K562 (cell line): ENCODE measurements around the gene ALDH3B2. TPM values are rescaled to one million over a fixed set of nuclear protein-coding genes. Genes with fewer than 3 reads are reported as not detected.
A peak's percentile ranks its signal among the peaks of the same experiment; 100 is the strongest.

Source experiments
- GATAD2A ChIP-seq: fragments of 450-650 bp; IDR thresholded peaks from 2 replicates; pipeline ENCODE4 v1.6.1; 2017
- KDM4B ChIP-seq, 2 experiments: fragments of 450-650 bp in 1 of 2; sonication (generic) in 1 of 2; IDR thresholded peaks; 2 replicates each; pipeline ENCODE4 v1.6.1; 2016 to 2017; ENCODE audit warnings: borderline replicate concordance in 2 of 2, antibody characterized with exemption in 1 of 2, low read depth in 1 of 2, mild to moderate bottlenecking in 1 of 2
- PHF20 ChIP-seq: fragments of 450-650 bp; IDR thresholded peaks from 2 replicates; pipeline ENCODE4 v1.6.1; 2018; ENCODE audit not compliant: partially characterized antibody
- SUPT5H ChIP-seq: fragments of 450-650 bp; IDR thresholded peaks from 2 replicates; pipeline ENCODE4 v1.6.1; 2016
- ZNF584 ChIP-seq: fragments of 200-800 bp; sonication (Bioruptor generic); IDR thresholded peaks from 2 replicates; pipeline ENCODE4 v1.6.1; 2016; ENCODE audit warnings: low read depth, mild to moderate bottlenecking, missing genetic modification characterization, missing compliant biosample characterization
- polyA plus RNA-seq, 8 experiments: library from polyadenylated mRNA; depleted of rRNA in 4 of 8; stranded (reverse) in 5 of 8; unstranded in 3 of 8; fragments of >200 nt; fragmentation: Nextera tagmentation in 2 of 8; fragmentation: Illumina TruSeq in 1 of 8; extraction: Ambion mirVana in 2 of 8; extraction: Trizol in 1 of 8; gene quantifications; 2 replicates each; pipeline versions ENCODE4 v1.2.1 to v1.2.3, GENCODE V29; 2011 to 2014; ENCODE audit warnings: inconsistent platforms in 1 of 8, missing spikeins in 1 of 8
- total RNA-seq, 7 experiments: library from RNA; depleted of rRNA in 6 of 7; stranded (reverse); fragments of >200 nt in 6 of 7; fragmentation: Illumina TruSeq in 2 of 7; extraction: Trizol in 2 of 7; gene quantifications; 2 replicates each; pipeline versions ENCODE4 v1.2.1 to v1.2.3, GENCODE V29; 2011 to 2021; ENCODE audit warnings: low replicate concordance in 1 of 7
- TF ChIP-seq, protein P1 (sequence below), 3 experiments: IDR thresholded peaks in 2 of 3; conservative IDR thresholded peaks in 1 of 3; 2 replicates each; pipeline ENCODE4 v1.5.1; 2011 to 2012; ENCODE audit warnings: low read length in 3 of 3, mild to moderate bottlenecking in 3 of 3, control low read depth in 2 of 3, improper control_type of control experiment in 1 of 3, inconsistent platforms in 1 of 3, low read depth in 1 of 3, mixed read lengths in 1 of 3, moderate library complexity in 1 of 3; ENCODE audit not compliant: insufficient read depth in 2 of 3
- TF ChIP-seq, protein P2 (sequence below): IDR thresholded peaks from 3 replicates; pipeline ENCODE4 v1.6.1; 2011; ENCODE audit warnings: borderline replicate concordance, mild to moderate bottlenecking, moderate library complexity; ENCODE audit not compliant: insufficient read length; ENCODE audit errors: extremely low read depth
- TF ChIP-seq, protein P3 (sequence below), 2 experiments: fragments of 450-650 bp; IDR thresholded peaks; 2 replicates each; pipeline ENCODE4 v1.6.1; 2018; ENCODE audit warnings: mild to moderate bottlenecking in 2 of 2, low read depth in 1 of 2; ENCODE audit not compliant: partially characterized antibody in 2 of 2
- TF ChIP-seq, protein P4 (sequence below), 3 experiments: fragments of 200-800 bp in 1 of 3; fragments of 250-450 bp in 1 of 3; fragments of 450-650 bp in 1 of 3; sonication (Bioruptor Pico) in 1 of 3; sonication (Bioruptor generic) in 1 of 3; formaldehyde crosslinking in 1 of 3; IDR thresholded peaks; 2 replicates each; pipeline versions ENCODE4 v1.6.1 to v1.8.0; 2016 to 2022; ENCODE audit warnings: mild to moderate bottlenecking in 2 of 3, missing genetic modification characterization in 2 of 3, missing compliant biosample characterization in 1 of 3, moderate library complexity in 1 of 3
- TF ChIP-seq, protein P5 (sequence below): fragments of 200-800 bp; sonication (Bioruptor generic); IDR thresholded peaks from 2 replicates; pipeline ENCODE4 v1.6.1; 2017; ENCODE audit warnings: missing genetic modification characterization, missing compliant biosample characterization
- TF ChIP-seq, protein P6 (sequence below), 2 experiments: fragments of 450-650 bp; IDR thresholded peaks; 2 replicates each; pipeline ENCODE4 v1.6.1; 2016

ALDH3B2 gene
- total and polyA plus RNA-seq, 9 of the 15 experiments (the other 6 are each of a cell fraction or from before 2014, with no cell fraction given), result not detected

DNA sequence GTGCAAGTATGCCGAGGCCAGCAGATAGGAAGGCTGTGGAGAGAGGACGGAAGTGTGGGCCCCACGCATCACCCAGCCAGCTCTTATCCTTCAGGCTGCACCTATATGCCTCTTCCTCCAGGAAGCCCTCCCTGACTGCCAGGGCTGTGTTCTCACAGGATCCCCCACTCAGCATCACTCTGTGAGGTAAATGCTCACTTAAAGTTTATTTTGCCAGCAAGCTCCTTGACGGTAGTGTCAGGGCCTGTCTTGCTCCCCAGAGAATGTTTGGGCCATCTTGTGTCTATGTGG is 39.2 kb downstream of the ALDH3B2 start (continued):
- TF ChIP-seq, protein P1, sequence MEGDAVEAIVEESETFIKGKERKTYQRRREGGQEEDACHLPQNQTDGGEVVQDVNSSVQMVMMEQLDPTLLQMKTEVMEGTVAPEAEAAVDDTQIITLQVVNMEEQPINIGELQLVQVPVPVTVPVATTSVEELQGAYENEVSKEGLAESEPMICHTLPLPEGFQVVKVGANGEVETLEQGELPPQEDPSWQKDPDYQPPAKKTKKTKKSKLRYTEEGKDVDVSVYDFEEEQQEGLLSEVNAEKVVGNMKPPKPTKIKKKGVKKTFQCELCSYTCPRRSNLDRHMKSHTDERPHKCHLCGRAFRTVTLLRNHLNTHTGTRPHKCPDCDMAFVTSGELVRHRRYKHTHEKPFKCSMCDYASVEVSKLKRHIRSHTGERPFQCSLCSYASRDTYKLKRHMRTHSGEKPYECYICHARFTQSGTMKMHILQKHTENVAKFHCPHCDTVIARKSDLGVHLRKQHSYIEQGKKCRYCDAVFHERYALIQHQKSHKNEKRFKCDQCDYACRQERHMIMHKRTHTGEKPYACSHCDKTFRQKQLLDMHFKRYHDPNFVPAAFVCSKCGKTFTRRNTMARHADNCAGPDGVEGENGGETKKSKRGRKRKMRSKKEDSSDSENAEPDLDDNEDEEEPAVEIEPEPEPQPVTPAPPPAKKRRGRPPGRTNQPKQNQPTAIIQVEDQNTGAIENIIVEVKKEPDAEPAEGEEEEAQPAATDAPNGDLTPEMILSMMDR (IDR thresholded peaks at IDR 0.05 in 2 of 3, conservative IDR thresholded peaks at IDR 0.05 in 1 of 3; ENCODE audit: insufficient read depth in 2 of 3, low read depth in 1 of 3, low read length in 3 of 3), result no peak
- TF ChIP-seq, protein P2, sequence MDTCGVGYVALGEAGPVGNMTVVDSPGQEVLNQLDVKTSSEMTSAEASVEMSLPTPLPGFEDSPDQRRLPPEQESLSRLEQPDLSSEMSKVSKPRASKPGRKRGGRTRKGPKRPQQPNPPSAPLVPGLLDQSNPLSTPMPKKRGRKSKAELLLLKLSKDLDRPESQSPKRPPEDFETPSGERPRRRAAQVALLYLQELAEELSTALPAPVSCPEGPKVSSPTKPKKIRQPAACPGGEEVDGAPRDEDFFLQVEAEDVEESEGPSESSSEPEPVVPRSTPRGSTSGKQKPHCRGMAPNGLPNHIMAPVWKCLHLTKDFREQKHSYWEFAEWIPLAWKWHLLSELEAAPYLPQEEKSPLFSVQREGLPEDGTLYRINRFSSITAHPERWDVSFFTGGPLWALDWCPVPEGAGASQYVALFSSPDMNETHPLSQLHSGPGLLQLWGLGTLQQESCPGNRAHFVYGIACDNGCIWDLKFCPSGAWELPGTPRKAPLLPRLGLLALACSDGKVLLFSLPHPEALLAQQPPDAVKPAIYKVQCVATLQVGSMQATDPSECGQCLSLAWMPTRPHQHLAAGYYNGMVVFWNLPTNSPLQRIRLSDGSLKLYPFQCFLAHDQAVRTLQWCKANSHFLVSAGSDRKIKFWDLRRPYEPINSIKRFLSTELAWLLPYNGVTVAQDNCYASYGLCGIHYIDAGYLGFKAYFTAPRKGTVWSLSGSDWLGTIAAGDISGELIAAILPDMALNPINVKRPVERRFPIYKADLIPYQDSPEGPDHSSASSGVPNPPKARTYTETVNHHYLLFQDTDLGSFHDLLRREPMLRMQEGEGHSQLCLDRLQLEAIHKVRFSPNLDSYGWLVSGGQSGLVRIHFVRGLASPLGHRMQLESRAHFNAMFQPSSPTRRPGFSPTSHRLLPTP, result peak; percentile 60
- TF ChIP-seq SUPT5H, result no peak
- no peak for TF ChIP-seq GATAD2A
- TF ChIP-seq, protein P3, sequence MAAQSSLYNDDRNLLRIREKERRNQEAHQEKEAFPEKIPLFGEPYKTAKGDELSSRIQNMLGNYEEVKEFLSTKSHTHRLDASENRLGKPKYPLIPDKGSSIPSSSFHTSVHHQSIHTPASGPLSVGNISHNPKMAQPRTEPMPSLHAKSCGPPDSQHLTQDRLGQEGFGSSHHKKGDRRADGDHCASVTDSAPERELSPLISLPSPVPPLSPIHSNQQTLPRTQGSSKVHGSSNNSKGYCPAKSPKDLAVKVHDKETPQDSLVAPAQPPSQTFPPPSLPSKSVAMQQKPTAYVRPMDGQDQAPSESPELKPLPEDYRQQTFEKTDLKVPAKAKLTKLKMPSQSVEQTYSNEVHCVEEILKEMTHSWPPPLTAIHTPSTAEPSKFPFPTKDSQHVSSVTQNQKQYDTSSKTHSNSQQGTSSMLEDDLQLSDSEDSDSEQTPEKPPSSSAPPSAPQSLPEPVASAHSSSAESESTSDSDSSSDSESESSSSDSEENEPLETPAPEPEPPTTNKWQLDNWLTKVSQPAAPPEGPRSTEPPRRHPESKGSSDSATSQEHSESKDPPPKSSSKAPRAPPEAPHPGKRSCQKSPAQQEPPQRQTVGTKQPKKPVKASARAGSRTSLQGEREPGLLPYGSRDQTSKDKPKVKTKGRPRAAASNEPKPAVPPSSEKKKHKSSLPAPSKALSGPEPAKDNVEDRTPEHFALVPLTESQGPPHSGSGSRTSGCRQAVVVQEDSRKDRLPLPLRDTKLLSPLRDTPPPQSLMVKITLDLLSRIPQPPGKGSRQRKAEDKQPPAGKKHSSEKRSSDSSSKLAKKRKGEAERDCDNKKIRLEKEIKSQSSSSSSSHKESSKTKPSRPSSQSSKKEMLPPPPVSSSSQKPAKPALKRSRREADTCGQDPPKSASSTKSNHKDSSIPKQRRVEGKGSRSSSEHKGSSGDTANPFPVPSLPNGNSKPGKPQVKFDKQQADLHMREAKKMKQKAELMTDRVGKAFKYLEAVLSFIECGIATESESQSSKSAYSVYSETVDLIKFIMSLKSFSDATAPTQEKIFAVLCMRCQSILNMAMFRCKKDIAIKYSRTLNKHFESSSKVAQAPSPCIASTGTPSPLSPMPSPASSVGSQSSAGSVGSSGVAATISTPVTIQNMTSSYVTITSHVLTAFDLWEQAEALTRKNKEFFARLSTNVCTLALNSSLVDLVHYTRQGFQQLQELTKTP (IDR thresholded peaks at IDR 0.05; ENCODE audit: low read depth in 1 of 2, partially characterized antibody in 2 of 2), result no peak
- TF ChIP-seq, protein P4, sequence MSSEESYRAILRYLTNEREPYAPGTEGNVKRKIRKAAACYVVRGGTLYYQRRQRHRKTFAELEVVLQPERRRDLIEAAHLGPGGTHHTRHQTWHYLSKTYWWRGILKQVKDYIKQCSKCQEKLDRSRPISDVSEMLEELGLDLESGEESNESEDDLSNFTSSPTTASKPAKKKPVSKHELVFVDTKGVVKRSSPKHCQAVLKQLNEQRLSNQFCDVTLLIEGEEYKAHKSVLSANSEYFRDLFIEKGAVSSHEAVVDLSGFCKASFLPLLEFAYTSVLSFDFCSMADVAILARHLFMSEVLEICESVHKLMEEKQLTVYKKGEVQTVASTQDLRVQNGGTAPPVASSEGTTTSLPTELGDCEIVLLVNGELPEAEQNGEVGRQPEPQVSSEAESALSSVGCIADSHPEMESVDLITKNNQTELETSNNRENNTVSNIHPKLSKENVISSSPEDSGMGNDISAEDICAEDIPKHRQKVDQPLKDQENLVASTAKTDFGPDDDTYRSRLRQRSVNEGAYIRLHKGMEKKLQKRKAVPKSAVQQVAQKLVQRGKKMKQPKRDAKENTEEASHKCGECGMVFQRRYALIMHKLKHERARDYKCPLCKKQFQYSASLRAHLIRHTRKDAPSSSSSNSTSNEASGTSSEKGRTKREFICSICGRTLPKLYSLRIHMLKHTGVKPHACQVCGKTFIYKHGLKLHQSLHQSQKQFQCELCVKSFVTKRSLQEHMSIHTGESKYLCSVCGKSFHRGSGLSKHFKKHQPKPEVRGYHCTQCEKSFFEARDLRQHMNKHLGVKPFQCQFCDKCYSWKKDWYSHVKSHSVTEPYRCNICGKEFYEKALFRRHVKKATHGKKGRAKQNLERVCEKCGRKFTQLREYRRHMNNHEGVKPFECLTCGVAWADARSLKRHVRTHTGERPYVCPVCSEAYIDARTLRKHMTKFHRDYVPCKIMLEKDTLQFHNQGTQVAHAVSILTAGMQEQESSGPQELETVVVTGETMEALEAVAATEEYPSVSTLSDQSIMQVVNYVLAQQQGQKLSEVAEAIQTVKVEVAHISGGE (CRISPR knock-in tag; IDR thresholded peaks at IDR 0.05), result no peak
- TF ChIP-seq PHF20, result no peak
- TF ChIP-seq ZNF584 (CRISPR knock-in tag), result no peak
- no peak for TF ChIP-seq KDM4B (IDR thresholded peaks at IDR 0.05; ENCODE audit: borderline replicate concordance in 2 of 2, low read depth in 1 of 2)
- TF ChIP-seq, protein P5, sequence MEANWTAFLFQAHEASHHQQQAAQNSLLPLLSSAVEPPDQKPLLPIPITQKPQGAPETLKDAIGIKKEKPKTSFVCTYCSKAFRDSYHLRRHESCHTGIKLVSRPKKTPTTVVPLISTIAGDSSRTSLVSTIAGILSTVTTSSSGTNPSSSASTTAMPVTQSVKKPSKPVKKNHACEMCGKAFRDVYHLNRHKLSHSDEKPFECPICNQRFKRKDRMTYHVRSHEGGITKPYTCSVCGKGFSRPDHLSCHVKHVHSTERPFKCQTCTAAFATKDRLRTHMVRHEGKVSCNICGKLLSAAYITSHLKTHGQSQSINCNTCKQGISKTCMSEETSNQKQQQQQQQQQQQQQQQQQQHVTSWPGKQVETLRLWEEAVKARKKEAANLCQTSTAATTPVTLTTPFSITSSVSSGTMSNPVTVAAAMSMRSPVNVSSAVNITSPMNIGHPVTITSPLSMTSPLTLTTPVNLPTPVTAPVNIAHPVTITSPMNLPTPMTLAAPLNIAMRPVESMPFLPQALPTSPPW (CRISPR knock-in tag), result no peak
- TF ChIP-seq, protein P6, sequence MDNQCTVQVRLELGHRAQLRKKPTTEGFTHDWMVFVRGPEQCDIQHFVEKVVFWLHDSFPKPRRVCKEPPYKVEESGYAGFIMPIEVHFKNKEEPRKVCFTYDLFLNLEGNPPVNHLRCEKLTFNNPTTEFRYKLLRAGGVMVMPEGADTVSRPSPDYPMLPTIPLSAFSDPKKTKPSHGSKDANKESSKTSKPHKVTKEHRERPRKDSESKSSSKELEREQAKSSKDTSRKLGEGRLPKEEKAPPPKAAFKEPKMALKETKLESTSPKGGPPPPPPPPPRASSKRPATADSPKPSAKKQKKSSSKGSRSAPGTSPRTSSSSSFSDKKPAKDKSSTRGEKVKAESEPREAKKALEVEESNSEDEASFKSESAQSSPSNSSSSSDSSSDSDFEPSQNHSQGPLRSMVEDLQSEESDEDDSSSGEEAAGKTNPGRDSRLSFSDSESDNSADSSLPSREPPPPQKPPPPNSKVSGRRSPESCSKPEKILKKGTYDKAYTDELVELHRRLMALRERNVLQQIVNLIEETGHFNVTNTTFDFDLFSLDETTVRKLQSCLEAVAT (IDR thresholded peaks at IDR 0.05), result no peak
